Choroid plexus epithelial cell (primary cell): Measurements from ENCODE around the gene YIF1B.
A peak's percentile ranks its signal among the peaks of the same experiment; 100 is the strongest.

Source experiments
- DNase-seq: peaks from one replicate; pipeline ENCODE4 v3.0.0-alpha.2; 2010; ENCODE audit warnings: low read depth
- H3K4me3 ChIP-seq: 2 replicates; pipeline ENCODE4 v1.5.1; 2011; ENCODE audit warnings: low read depth, mild to moderate bottlenecking, control low read depth, low read length, moderate library complexity
- CTCF ChIP-seq: conservative IDR thresholded peaks from 2 replicates; pipeline ENCODE4 v1.5.1; 2011; ENCODE audit warnings: low read depth, mild to moderate bottlenecking, control low read depth, inconsistent platforms, low read length, moderate library complexity

YIF1B gene

GRCh38 chr19:38319421-38320258 is 3.9 kb upstream of the YIF1B start, which contains the start of gene KCNK6:
Gene KCNK6 (plus strand): TSS chr19:38319845. CDS start chr19:38319951, 106 bp downstream.
- DNase-seq = peak; percentile 15
- no peak for TF ChIP-seq CTCF

GRCh38 chr19:38318660-38319059 is 2.9 kb upstream of the YIF1B start:
- no peak overlapping the region for H3K4me3 ChIP-seq
- TF ChIP-seq CTCF = no peak
- DNase-seq = no peak

More at GRCh38 chr19:38319421-38320258, 3.9 kb upstream of the YIF1B start, which contains the start of gene KCNK6:
- H3K4me3 ChIP-seq = peak within 1 kb of the TSS; percentile 60

- TF ChIP-seq CTCF = no peak
- DNase-seq = no peak
- no peak overlapping the region for H3K4me3 ChIP-seq
Measured at GRCh38 chr19:38317104-38317612, 1.4 kb upstream of the YIF1B start.

- H3K4me3 ChIP-seq = peak overlapping the region; percentile 54
Measured at GRCh38 chr19:38316477-38317067, 825 bp upstream of the YIF1B start.

GRCh38 chr19:38310986-38311385 is 4.8 kb downstream of the YIF1B start:
- DNase-seq = no peak
- no peak overlapping the region for H3K4me3 ChIP-seq
- no peak for TF ChIP-seq CTCF

More at GRCh38 chr19:38316477-38317067, 825 bp upstream of the YIF1B start:
- no peak for TF ChIP-seq CTCF
- no peak for DNase-seq

GRCh38 chr19:38310279-38310670 is 5.5 kb downstream of the YIF1B start:
- H3K4me3 ChIP-seq = no peak overlapping the region
- DNase-seq = no peak
- TF ChIP-seq CTCF = no peak
